ENCODE measurements around the gene PRKG2. TPM values are rescaled to one million over a fixed set of nuclear protein-coding genes. Genes with fewer than 3 reads are reported as not detected.

PRKG2 gene
- total and polyA plus RNA-seq, 7 donors, result 0.01 to 0.28 TPM; not detected in 5

GRCh38 chr4:81180916-81181315 lies 34.1 kb downstream of the PRKG2 start:
- H3K36me3 ChIP-seq (ENCODE audit: insufficient read depth in 1 of 2, low read depth in 1 of 2), result no peaks in the 10 kb centered on the region
- ATAC-seq (no peak), DNase-seq (no peak)
- no peaks in the 10 kb centered on the region for H3K27me3 ChIP-seq (ENCODE audit: insufficient read depth in 3 of 3, low read length in 2 of 3)
- no peak overlapping the region for H3K4me3 ChIP-seq
- H3K4me1 ChIP-seq, result no peaks in the 10 kb centered on the region
- intact Hi-C loops (cut with DNase I), result no loop called here
- H3K27ac ChIP-seq, result no peak overlapping the region
- H3K9me3 ChIP-seq, result no peaks in the 10 kb centered on the region
- 0 to 65% (median 59%) methylated on average over 1 of the region's 1 CpG for WGBS, 3 donors
- TF ChIP-seq CTCF (IDR thresholded peaks at IDR 0.05), result no peak

DNA sequence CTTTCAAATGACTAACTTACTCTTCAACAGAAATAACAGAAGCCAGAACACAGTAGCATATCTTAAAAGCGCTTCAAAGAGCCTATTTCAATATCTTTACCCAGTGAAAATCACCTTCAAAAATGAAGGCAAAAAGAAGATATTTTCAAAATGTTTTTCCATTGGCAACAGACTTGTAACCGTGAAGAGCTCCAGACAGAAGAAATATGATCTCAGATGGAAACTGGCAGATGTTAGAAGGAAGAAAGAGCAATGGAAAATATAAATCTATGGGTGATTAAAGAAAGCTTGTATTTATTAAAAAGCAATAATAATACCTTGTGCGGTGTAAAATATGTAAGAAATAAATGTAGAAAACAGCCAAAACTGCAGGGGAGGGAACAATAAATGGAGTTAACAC lies 35.7 kb downstream of the PRKG2 start:
- Histone ChIP-seq H3K27ac (no peak overlapping the region), H3K9me3 (no peaks in the 10 kb centered on the region), H3K36me3 (ENCODE audit: insufficient read depth in 1 of 2, low read depth in 1 of 2) (no peaks in the 10 kb centered on the region), H3K4me1 (no peaks in the 10 kb centered on the region), H3K4me3 (no peak overlapping the region), H3K27me3 (ENCODE audit: insufficient read depth in 3 of 3, low read length in 2 of 3) (no peaks in the 10 kb centered on the region)
- intact Hi-C loops (cut with DNase I), result no loop called here
- ATAC-seq (no peak), DNase-seq (no peak)
- WGBS, 3 donors, result 52 to 54% (median 54%) methylated on average over 3 of the region's 3 CpGs
- no peak for TF ChIP-seq CTCF (IDR thresholded peaks at IDR 0.05)

GRCh38 chr4:81173213-81173612 lies 41.8 kb downstream of the PRKG2 start:
- TF ChIP-seq CTCF (IDR thresholded peaks at IDR 0.05), result no peak
- WGBS, 3 donors, result 2 to 74% (median 52%) methylated on average over 1 of the region's 1 CpG
- Histone ChIP-seq H3K36me3 (ENCODE audit: insufficient read depth in 1 of 2, low read depth in 1 of 2) (no peaks in the 10 kb centered on the region), H3K4me3 (no peak overlapping the region), H3K4me1 (no peaks in the 10 kb centered on the region), H3K27ac (no peak overlapping the region), H3K27me3 (ENCODE audit: insufficient read depth in 3 of 3, low read length in 2 of 3) (no peaks in the 10 kb centered on the region), H3K9me3 (no peaks in the 10 kb centered on the region)
- ATAC-seq (no peak), DNase-seq (no peak)
- intact Hi-C loops (cut with DNase I), result no loop called here

DNA sequence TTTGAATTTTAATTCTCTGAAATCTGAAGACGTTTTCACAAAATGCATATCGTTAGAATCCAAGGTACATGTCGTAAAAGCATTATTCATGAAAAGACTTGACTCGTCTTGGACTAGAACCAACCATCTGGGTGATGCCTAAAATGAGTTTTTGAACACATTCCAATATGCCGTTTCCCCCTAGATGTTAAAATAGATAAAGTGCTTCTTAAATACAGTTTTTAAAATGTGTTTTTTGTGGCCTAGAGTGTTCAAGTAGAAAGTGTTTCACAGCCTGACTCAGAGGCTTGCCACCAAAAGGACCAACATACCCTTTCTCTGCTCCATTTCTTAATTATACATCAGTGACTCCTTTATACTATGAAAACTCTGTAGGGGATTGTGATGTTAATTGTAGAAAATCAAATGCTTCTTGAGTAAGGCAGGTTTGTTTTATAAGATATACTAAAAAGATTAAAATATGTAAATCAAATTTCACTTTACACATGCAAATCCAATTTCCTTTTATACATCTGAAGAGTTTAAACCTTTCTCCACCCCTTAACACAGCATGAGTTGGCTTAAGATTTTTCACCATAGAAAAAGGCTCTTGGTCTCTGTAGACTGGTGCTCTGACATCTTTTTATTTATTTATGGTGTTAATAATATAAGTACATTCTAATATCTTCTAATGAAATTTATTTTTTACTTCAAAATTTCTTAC lies 48.4 kb downstream of the PRKG2 start:
- H3K27ac ChIP-seq, result no peak overlapping the region
- TF ChIP-seq CTCF (IDR thresholded peaks at IDR 0.05), result no peak
- no peaks in the 10 kb centered on the region for H3K4me1 ChIP-seq
- intact Hi-C loops (cut with DNase I), result no loop called here
- no peaks in the 10 kb centered on the region for H3K27me3 ChIP-seq (ENCODE audit: insufficient read depth in 3 of 3, low read length in 2 of 3)
- ATAC-seq (no peak), DNase-seq (no peak)
- H3K4me3 ChIP-seq, result no peak overlapping the region
- H3K9me3 ChIP-seq, result no peaks in the 10 kb centered on the region
- no peaks in the 10 kb centered on the region for H3K36me3 ChIP-seq (ENCODE audit: insufficient read depth in 1 of 2, low read depth in 1 of 2)
- 8 to 17% (median 15%) methylated on average over 5 of the region's 5 CpGs for WGBS, 3 donors
